Cardiac muscle cell (in vitro differentiated cells and primary cell): Measurements from ENCODE around the gene MMRN1. TPM values are rescaled to one million over a fixed set of nuclear protein-coding genes. Genes with fewer than 3 reads are reported as not detected.

Experiments
- DNase-seq, 2 donors: peaks; one replicate each; pipeline versions ENCODE4 v3.0.0 to v3.0.0-alpha.2; 2010 to 2017; ENCODE audit warnings: low read depth in 1 of 2, low spot score in 1 of 2
- H3K27ac ChIP-seq: fragments of 200-600 bp; sonication (generic); 2 replicates; pipeline ENCODE4 v1.5.1; 2016
- H3K27me3 ChIP-seq: fragments of 200-600 bp; sonication (generic); 2 replicates; pipeline ENCODE4 v1.6.0; 2016; ENCODE audit warnings: control low read depth
- H3K36me3 ChIP-seq: fragments of 200-600 bp; sonication (generic); 2 replicates; pipeline ENCODE4 v1.5.1; 2016; ENCODE audit warnings: control low read depth
- H3K4me1 ChIP-seq: fragments of 200-600 bp; sonication (generic); 2 replicates; pipeline ENCODE4 v1.8.1; 2017; ENCODE audit warnings: low read depth, mild to moderate bottlenecking, mixed run types
- H3K4me3 ChIP-seq: fragments of 200-600 bp; sonication (generic); 2 replicates; pipeline ENCODE4 v1.5.1; 2016; ENCODE audit warnings: mild to moderate bottlenecking
- H3K9me3 ChIP-seq: fragments of 200-600 bp; sonication (generic); 2 replicates; pipeline ENCODE4 v1.5.1; 2017; ENCODE audit warnings: low read depth, mild to moderate bottlenecking, control low read depth
- polyA plus RNA-seq: library from polyadenylated mRNA; unstranded; fragments of >200 nt; fragmentation: Nextera tagmentation; extraction: Ambion mirVana; gene quantifications from 2 replicates; pipeline ENCODE4 v1.2.1, GENCODE V29; 2016
- total RNA-seq: library from RNA; depleted of rRNA; stranded (reverse); fragments of >200 nt; gene quantifications from 2 replicates; pipeline ENCODE4 v1.2.3, GENCODE V29; 2016
- TF ChIP-seq, protein P1 (sequence below): IDR thresholded peaks from 2 replicates; pipeline ENCODE4 v1.5.1; 2012; ENCODE audit warnings: low read depth, mild to moderate bottlenecking, low read length

MMRN1 gene
- total and polyA plus RNA-seq, 2 experiments from 2014 or later, result 0.27 to 0.83 TPM

DNA sequence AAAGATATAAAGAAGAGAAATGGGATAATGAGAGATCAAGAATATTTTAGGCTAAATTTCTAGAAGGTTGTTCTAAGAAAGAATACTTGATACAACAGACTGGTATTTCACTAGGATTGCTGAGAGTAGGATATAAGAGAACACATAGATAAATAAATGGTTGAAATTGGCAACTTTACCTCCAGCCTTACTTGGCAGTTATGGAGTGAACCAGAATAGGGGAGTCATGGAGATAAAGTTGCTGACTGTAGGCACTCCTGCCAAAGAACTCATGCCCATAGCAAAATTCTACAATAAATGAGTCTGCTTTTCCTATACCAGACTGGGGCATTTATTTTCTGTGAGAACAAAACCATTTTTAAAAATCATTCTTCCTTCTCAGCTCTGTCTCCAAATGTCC lies 26.4 kb upstream of the MMRN1 start:
- H3K9me3 ChIP-seq, result no peaks in the 10 kb centered on the region

GRCh38 chr4:89868999-89869589 lies 25.6 kb upstream of the MMRN1 start:
- Histone ChIP-seq H3K9me3 (no peaks in the 10 kb centered on the region), H3K27ac (no peak overlapping the region), H3K36me3 (no peaks in the 10 kb centered on the region), H3K4me3 (no peak overlapping the region), H3K4me1 (no peaks in the 10 kb centered on the region), H3K27me3 (no peaks in the 10 kb centered on the region)
- TF ChIP-seq, protein P1, sequence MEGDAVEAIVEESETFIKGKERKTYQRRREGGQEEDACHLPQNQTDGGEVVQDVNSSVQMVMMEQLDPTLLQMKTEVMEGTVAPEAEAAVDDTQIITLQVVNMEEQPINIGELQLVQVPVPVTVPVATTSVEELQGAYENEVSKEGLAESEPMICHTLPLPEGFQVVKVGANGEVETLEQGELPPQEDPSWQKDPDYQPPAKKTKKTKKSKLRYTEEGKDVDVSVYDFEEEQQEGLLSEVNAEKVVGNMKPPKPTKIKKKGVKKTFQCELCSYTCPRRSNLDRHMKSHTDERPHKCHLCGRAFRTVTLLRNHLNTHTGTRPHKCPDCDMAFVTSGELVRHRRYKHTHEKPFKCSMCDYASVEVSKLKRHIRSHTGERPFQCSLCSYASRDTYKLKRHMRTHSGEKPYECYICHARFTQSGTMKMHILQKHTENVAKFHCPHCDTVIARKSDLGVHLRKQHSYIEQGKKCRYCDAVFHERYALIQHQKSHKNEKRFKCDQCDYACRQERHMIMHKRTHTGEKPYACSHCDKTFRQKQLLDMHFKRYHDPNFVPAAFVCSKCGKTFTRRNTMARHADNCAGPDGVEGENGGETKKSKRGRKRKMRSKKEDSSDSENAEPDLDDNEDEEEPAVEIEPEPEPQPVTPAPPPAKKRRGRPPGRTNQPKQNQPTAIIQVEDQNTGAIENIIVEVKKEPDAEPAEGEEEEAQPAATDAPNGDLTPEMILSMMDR, result peak; percentile 55
- peak in 1 of 2 donors; percentile 27 for DNase-seq

More for the DNA sequence above, 26.4 kb upstream of the MMRN1 start:
- Histone ChIP-seq H3K27me3 (no peaks in the 10 kb centered on the region), H3K4me3 (no peak overlapping the region), H3K36me3 (no peaks in the 10 kb centered on the region), H3K27ac (no peak overlapping the region), H3K4me1 (no peaks in the 10 kb centered on the region)
- DNase-seq, result peak in 1 of 2 donors; percentile 7
- TF ChIP-seq, protein P1, result no peak

DNA sequence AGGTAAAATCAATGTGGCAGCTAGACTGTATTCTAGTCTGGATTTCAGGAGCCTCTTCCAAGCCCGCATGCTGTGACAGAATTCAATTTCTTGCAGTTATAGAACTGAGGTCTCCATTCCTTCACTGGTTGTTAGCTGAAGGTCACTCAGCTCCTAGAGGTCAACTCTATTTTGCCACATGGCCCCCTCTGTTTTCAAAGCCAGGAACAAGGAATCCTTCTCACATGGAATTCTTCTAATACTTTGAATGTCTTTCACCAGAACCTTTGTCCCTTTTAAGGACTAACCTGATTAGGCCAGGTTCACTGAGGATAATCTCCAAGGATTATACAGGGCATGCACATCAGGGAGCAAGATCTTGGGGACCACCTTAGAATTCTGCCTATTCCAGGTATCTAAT lies 23.4 kb upstream of the MMRN1 start:
- Histone ChIP-seq H3K4me1 (no peaks in the 10 kb centered on the region), H3K4me3 (no peak overlapping the region), H3K36me3 (no peaks in the 10 kb centered on the region), H3K27ac (no peak overlapping the region), H3K27me3 (no peaks in the 10 kb centered on the region), H3K9me3 (no peaks in the 10 kb centered on the region)
- TF ChIP-seq, protein P1, result no peak
- peak in 1 of 2 donors; percentile 25 for DNase-seq

GRCh38 chr4:89876548-89876947 lies 18.1 kb upstream of the MMRN1 start:
- TF ChIP-seq, protein P1, result no peak
- Histone ChIP-seq H3K36me3 (no peaks in the 10 kb centered on the region), H3K4me1 (no peaks in the 10 kb centered on the region), H3K4me3 (no peak overlapping the region), H3K27ac (no peak overlapping the region), H3K9me3 (no peaks in the 10 kb centered on the region), H3K27me3 (no peaks in the 10 kb centered on the region)
- no peak for DNase-seq

DNA sequence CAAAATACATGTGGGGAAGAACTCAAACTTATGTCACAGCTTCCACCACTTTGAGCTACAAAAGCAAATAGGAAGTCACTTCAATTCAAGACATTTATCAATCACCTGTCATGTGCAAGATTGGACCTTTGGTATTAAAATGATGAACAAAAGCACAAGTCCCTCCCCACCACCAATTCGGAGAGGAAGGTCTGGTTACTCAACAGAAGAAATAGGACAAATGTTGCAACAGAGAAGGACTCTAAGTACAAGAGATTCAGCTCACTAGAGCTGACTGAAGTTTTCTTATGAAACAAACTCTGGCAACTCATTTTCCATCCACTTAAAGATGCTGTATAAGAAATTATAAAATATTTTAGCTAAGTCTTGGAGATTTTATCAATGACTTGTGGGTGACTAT lies 16.0 kb upstream of the MMRN1 start:
- Histone ChIP-seq H3K36me3 (no peaks in the 10 kb centered on the region), H3K4me1 (no peaks in the 10 kb centered on the region), H3K9me3 (no peaks in the 10 kb centered on the region), H3K27me3 (no peaks in the 10 kb centered on the region), H3K27ac (no peak overlapping the region), H3K4me3 (no peak overlapping the region)
- TF ChIP-seq, protein P1, result no peak
- DNase-seq, result peak in 1 of 2 donors; percentile 18

DNA sequence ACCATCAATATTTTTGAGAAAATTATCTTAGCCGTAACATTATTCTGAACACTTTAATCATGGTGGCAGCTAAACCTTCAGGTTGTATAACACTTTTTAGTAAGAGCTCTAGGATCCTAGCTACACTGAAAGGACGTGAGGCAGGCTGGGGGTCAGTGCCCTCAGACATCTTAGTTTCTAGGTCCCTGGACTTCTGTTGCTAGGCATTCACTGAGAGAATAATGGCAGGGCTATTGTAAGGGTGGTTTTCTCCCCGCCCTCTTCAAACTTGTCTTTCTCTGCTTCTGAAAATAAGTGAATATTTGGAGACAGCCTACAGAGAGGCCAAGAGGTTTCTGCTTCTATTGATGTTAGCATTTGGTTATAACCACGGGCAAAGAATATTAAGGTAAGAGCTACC lies 15.4 kb upstream of the MMRN1 start:
- no peaks in the 10 kb centered on the region for H3K36me3 ChIP-seq
- no peaks in the 10 kb centered on the region for H3K27me3 ChIP-seq
- TF ChIP-seq, protein P1, result no peak
- DNase-seq, result no peak
- H3K4me3 ChIP-seq, result no peak overlapping the region
- H3K27ac ChIP-seq, result no peak overlapping the region
- no peaks in the 10 kb centered on the region for H3K4me1 ChIP-seq
- H3K9me3 ChIP-seq, result no peaks in the 10 kb centered on the region
